HS-5 (cell line): ENCODE results near the gene HOXD12.

Experiments
- DNase-seq: peaks from one replicate; pipeline ENCODE4 v3.0.0-alpha.2; 2012; ENCODE audit warnings: low read depth

HOXD12 gene

DNA sequence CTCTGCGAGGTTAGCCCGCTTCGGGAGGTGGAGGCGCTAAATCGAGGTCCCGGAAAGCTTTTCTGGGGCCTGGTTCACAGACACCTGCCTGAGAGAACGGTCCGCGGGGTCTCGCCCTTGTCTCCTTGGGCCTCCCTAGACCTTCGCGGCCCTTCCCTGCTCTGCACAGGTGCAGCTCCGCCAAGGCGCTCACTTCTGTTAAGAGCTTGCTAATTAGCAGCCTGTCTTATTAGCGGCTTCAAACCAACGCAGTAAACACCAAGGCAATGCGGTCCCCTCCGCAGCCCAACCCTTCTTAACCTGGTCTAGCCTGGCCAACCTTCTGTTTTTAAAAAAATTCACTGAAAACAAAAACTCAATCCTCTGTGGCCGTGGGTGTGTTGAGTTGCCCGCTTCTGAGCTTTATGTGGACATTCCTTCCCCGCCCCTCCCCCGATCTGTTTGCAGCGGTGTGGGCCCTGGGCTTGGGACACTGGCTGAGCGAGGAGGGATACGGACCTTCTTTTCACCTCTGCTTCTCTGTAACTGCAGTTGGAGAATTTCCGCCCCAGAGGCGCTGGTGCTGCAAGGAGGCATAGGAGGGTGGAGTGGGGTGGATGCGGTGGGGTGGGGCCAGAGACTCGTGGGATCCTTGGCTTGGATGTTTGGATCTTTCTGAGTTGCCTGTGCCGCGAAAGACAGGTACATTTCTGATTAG lies 48.4 kb downstream of the HOXD12 start:
- DNase-seq = no peak

GRCh38 chr2:176148751-176149421 lies 49.3 kb downstream of the HOXD12 start:
- DNase-seq = no peak

- no peak for DNase-seq
Measured at GRCh38 chr2:176149481-176149938, 49.9 kb downstream of the HOXD12 start.

- no peak for DNase-seq
Measured at GRCh38 chr2:176149939-176150583, 50.5 kb downstream of the HOXD12 start.

- DNase-seq = no peak
Measured at GRCh38 chr2:176150584-176151441, 51.2 kb downstream of the HOXD12 start.

GRCh38 chr2:176151442-176152287 lies 52.1 kb downstream of the HOXD12 start, which contains the start of gene HOXD4:
HOXD4 (plus strand) TSS chr2:176151550; CDS start chr2:176151634, 84 bp downstream.
- no peak for DNase-seq
